GM13976 (cell line): ENCODE results near the gene CHRDL2.
A peak's percentile ranks its signal among the peaks of the same experiment; 100 is the strongest.

Source experiments
- DNase-seq: peaks from one replicate; pipeline ENCODE4 v3.0.0; 2012; ENCODE audit warnings: low spot score
- in situ Hi-C: fragments of 300-500 bp; cut with MboI; formaldehyde crosslinking; loops from one replicate; pipeline ENCODE4 v1.12.0; 2022; ENCODE audit warnings: low sequenced_read_pairs, mixed read lengths, inconsistent platforms; ENCODE audit not compliant: unreplicated experiment
- TF ChIP-seq, protein P1 (sequence below): IDR thresholded peaks from 2 replicates; pipeline ENCODE4 v1.5.1; 2012; ENCODE audit warnings: borderline replicate concordance, mild to moderate bottlenecking; ENCODE audit not compliant: insufficient read depth; ENCODE audit errors: extremely low read depth, missing control alignments, control extremely low read depth

CHRDL2 gene

DNA sequence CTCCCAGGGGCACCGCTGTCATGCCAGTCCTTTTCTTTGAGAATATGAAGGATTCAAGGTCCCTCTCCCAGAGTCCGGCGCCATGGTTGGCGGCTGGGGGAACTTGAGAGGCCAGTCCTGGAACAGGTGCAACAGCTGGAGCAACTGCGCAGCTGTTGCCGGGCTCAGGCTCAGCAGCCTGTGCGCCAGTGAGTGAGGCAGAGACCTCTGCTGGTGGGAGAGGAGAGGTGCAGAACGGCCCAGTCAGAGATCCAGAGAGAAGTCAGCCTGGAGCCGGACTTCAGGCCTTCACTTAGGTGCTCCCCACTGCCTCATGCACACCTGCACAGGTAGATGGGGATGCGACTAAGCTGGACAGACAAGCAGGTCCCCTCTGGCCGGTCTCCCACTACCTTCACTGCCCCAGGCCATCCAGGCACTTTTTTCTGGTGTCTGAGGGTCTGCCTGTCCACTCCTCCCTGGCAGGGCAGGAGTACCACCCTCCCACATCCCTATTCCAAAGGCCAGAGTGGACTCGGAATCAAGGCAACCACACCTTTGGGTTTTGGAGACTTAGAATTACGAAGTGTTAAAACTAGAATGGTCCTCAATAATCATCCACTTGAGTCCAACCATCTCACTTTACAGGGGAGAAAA is 4.6 kb downstream of the CHRDL2 start:
- TF ChIP-seq, protein P1, sequence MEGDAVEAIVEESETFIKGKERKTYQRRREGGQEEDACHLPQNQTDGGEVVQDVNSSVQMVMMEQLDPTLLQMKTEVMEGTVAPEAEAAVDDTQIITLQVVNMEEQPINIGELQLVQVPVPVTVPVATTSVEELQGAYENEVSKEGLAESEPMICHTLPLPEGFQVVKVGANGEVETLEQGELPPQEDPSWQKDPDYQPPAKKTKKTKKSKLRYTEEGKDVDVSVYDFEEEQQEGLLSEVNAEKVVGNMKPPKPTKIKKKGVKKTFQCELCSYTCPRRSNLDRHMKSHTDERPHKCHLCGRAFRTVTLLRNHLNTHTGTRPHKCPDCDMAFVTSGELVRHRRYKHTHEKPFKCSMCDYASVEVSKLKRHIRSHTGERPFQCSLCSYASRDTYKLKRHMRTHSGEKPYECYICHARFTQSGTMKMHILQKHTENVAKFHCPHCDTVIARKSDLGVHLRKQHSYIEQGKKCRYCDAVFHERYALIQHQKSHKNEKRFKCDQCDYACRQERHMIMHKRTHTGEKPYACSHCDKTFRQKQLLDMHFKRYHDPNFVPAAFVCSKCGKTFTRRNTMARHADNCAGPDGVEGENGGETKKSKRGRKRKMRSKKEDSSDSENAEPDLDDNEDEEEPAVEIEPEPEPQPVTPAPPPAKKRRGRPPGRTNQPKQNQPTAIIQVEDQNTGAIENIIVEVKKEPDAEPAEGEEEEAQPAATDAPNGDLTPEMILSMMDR: peak; percentile 93
- in situ Hi-C loops: no loop called here
- peak; percentile 87 for DNase-seq

DNA sequence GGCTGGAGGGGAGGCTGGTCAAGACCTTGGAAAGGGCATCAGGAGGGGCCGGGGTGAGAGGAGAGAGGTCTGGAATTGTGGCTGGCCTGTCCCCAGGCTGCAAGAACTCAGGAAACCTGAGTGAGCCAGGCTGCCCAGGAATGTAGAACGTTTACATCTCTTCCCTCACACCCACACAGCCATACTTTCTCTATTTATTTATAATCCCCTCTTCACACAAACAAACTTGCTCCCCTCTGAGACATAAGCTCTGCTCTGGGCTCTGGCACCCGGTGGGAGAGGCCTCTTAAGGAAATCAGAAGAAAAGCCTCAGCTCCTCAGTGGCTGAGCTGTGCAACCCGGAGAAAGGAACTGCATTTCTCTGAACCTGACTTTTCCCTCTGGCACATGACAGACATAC is 5.5 kb downstream of the CHRDL2 start:
- DNase-seq: no peak
- TF ChIP-seq, protein P1: no peak
- in situ Hi-C loops: no loop called here

DNA sequence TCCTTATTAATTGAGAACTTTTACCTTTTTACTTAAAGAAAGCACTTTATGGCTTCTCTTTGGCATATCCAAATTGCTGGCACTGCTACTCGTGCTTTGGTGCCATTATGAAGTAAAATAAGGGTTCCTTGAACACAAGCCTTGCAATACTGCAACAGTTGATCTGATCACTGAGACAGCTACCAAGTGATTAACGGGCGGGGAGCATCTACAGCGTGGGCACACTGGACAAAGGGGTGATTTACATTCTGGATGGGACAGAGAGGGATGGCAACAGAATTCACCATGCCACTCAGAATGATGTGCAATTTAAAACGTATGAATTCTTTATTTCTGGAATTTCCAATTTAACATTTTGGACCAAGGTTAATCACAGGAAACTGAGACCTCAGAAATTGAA is 7.7 kb downstream of the CHRDL2 start:
- in situ Hi-C loops: no loop called here

GRCh38 chr11:74721479-74721835 is 9.8 kb downstream of the CHRDL2 start:
- DNase-seq: no peak
- TF ChIP-seq, protein P1: no peak
- in situ Hi-C loops: no loop called here

More for the DNA sequence above, 7.7 kb downstream of the CHRDL2 start:
- TF ChIP-seq, protein P1: no peak
- DNase-seq: no peak

DNA sequence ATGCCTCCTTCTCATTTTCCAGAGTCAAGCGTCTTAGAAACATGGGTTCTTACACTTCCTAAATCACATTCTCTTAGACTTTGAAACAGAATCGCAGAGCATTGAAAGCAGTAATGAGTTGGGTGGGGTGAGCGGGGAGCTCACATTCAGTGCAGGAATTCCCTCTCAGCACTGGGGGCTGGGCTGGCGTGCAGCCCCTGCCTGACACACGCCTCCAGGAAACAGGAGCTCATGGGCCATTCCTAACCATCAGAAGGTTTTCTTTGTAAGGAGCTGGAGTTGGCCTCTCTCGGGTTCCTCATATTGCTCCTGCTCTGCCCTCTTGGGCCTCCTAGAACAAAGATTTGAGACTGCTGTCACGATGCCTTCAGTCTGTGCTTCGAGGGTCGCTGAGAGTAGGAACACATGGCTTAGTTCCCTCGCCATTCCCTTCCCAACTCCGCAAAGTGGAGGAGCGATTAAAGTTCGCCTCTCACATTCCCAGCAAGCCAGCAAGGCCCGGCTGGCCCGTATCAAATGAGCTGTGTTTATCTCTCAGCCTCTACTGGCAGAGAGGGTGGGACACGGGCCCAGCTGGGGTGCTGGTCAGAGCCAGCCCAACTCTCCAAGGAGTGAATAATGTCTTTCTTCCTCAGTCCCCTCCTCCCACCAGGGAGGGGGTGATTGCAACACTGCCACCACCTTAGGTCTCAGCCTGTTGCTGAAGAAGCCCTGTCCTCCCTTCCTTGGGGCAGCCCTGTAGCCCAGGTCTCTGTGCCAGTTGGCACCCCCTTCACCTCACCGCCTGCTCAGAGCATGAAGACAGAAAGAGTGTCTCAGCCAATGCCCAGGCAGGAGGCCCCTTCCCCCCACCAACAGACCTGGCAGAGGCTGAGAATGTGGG is 10.4 kb downstream of the CHRDL2 start:
- in situ Hi-C loops: no loop called here
- TF ChIP-seq, protein P1: no peak
- DNase-seq: no peak

DNA sequence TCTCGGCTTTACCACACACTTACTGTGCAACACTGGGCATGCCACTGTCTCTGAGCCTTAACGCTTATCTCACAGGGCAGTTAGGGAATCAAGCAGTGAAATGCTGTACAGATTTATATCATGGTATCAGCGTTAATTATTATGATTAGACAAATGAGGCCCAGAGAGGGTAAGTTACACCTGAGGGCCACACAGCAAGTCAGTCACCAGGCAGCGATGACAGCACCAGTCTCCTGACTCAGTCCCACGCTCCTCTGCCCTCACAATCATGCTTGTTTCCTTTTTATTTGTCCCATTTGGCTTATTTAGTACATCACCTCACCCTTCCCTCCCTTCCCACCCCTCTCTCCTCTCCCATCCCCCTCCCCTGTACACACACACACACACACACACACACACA is 12.2 kb downstream of the CHRDL2 start:
- no peak for DNase-seq
- in situ Hi-C loops: no loop called here
- TF ChIP-seq, protein P1: no peak
